GM21619 (cell line): ENCODE results near the gene GPBP1L1.
"Not testable (repeated sequence)": the region's sequence is repeated elsewhere in the genome, so short reads cannot be mapped to it uniquely, and the experiment has no call there.

Experiments used
- ATAC-seq: cut with Tn5 transposase; IDR thresholded peaks from one replicate; pipeline ENCODE4 v1.9.1; 2021; ENCODE audit not compliant: unreplicated experiment

The GPBP1L1 gene

GRCh38 chr1:45604239-45604638 is 82.1 kb downstream of the GPBP1L1 start:
- ATAC-seq, result no peak

GRCh38 chr1:45596765-45597164 is 89.6 kb downstream of the GPBP1L1 start:
- ATAC-seq, result not testable (repeated sequence)

- no peak for ATAC-seq
These were observed 91.9 kb downstream of the GPBP1L1 start for GRCh38 chr1:45594412-45594811.

GRCh38 chr1:45589861-45590260 is 96.5 kb downstream of the GPBP1L1 start:
- no peak for ATAC-seq

GRCh38 chr1:45586769-45587168 is 99.6 kb downstream of the GPBP1L1 start:
- no peak for ATAC-seq

GRCh38 chr1:45585496-45586075 is 100.7 kb downstream of the GPBP1L1 start:
- no peak for ATAC-seq

GRCh38 chr1:45585110-45585426 is 101.3 kb downstream of the GPBP1L1 start:
- no peak for ATAC-seq

- ATAC-seq, result peak; percentile 27
These were observed 101.8 kb downstream of the GPBP1L1 start for GRCh38 chr1:45584351-45585109.

- peak; percentile 42 for ATAC-seq
These were observed 102.5 kb downstream of the GPBP1L1 start, which contains the start of gene NASP for GRCh38 chr1:45583666-45584350. Gene NASP (plus strand): TSS chr1:45584041. CDS start chr1:45584147, 106 bp downstream.

GRCh38 chr1:45583264-45583665 is 103.1 kb downstream of the GPBP1L1 start:
- ATAC-seq, result peak; percentile 67
